Gastrocnemius medialis (tissue), 4 donors: ENCODE data around the gene AP1M2.

Source experiments
- POLR2A ChIP-seq, 2 donors: fragments of 450-650 bp; IDR thresholded peaks; one replicate each; pipeline ENCODE4 v1.6.1; 2017; ENCODE audit warnings: antibody characterized with exemption in 2 of 2, mild to moderate bottlenecking in 2 of 2, moderate library complexity in 2 of 2
- TF ChIP-seq, protein P1 (sequence below), 5 experiments: fragments of 450-650 bp in 3 of 5; fragments of 200-600 bp in 2 of 5; sonication (generic) in 2 of 5; IDR thresholded peaks in 4 of 5; conservative IDR thresholded peaks in 1 of 5; 1 replicate in 4 of 5; 2 replicates in 1 of 5; pipeline ENCODE4 v1.5.1; 2016 to 2019; ENCODE audit warnings: antibody characterized with exemption in 5 of 5, mild to moderate bottlenecking in 3 of 5, moderate library complexity in 3 of 5

DNA sequence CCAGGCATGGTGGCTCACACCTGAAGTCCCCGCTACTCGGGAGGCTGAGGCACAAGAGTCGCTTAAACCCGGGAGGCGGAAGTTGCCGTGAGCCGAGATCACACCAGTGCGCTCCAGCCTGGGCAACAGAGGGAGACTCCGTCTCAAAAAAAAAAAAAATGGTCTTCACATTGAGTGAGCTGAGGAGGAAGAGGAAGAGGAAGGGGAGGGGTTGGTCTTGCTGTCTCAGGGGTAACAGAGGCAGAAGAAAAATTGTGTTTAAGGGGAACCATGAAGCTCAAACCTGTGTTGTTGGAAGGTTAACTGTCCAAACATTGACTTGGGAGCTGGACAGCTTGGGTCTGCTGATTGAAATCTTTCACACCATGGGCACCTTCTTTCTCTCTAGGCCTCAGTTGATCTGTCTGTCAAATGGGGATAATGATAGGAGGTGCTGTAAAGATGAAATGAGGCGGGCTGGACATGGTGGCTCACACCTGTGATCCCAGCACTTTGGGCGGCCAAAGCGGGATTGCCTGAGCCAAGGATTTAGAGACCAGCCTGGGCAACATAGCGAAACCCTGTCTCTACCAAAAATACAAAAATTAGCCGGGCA is 28.4 kb upstream of the AP1M2 start:
- no peak for TF ChIP-seq POLR2A (IDR thresholded peaks at IDR 0.05)
- TF ChIP-seq, protein P1, sequence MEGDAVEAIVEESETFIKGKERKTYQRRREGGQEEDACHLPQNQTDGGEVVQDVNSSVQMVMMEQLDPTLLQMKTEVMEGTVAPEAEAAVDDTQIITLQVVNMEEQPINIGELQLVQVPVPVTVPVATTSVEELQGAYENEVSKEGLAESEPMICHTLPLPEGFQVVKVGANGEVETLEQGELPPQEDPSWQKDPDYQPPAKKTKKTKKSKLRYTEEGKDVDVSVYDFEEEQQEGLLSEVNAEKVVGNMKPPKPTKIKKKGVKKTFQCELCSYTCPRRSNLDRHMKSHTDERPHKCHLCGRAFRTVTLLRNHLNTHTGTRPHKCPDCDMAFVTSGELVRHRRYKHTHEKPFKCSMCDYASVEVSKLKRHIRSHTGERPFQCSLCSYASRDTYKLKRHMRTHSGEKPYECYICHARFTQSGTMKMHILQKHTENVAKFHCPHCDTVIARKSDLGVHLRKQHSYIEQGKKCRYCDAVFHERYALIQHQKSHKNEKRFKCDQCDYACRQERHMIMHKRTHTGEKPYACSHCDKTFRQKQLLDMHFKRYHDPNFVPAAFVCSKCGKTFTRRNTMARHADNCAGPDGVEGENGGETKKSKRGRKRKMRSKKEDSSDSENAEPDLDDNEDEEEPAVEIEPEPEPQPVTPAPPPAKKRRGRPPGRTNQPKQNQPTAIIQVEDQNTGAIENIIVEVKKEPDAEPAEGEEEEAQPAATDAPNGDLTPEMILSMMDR (IDR thresholded peaks at IDR 0.05 in 4 of 5, conservative IDR thresholded peaks at IDR 0.05 in 1 of 5): no peak
